Loucy (cell line): Measurements from ENCODE around the gene PDGFA.

Source experiments
- H2AFZ ChIP-seq: fragments of 200-600 bp; sonication (generic); 2 replicates; pipeline ENCODE4 v1.6.0; 2016; ENCODE audit warnings: antibody characterized with exemption, mild to moderate bottlenecking, low read length, moderate library complexity
- H3F3A ChIP-seq: fragments of 200-600 bp; 2 replicates; pipeline ENCODE4 v1.6.0; 2016; ENCODE audit warnings: antibody characterized with exemption, low read depth, mild to moderate bottlenecking
- H3K27me3 ChIP-seq: fragments of 200-600 bp; sonication (generic); 2 replicates; pipeline ENCODE4 v1.6.1; 2014; ENCODE audit warnings: low read length, mild to moderate bottlenecking; ENCODE audit not compliant: insufficient read depth, poor library complexity, severe bottlenecking
- H3K36me3 ChIP-seq: fragments of 200-600 bp; sonication (generic); 2 replicates; pipeline ENCODE4 v1.6.1; 2016; ENCODE audit warnings: low read length; ENCODE audit not compliant: insufficient read depth
- H3K4me1 ChIP-seq: fragments of 200-600 bp; sonication (generic); 2 replicates; pipeline ENCODE4 v1.5.1; 2014; ENCODE audit warnings: low read length, mild to moderate bottlenecking; ENCODE audit not compliant: insufficient read depth, poor library complexity, severe bottlenecking
- H3K4me2 ChIP-seq: fragments of 200-600 bp; sonication (generic); 2 replicates; pipeline ENCODE4 v1.6.0; 2014; ENCODE audit warnings: antibody characterized with exemption, low read length, low read depth, mild to moderate bottlenecking; ENCODE audit not compliant: poor library complexity, severe bottlenecking
- H3K4me3 ChIP-seq: fragments of 200-600 bp; sonication (generic); 2 replicates; pipeline ENCODE4 v1.5.1; 2014; ENCODE audit warnings: low read length, mild to moderate bottlenecking, mixed read lengths; ENCODE audit not compliant: poor library complexity, severe bottlenecking
- H3K79me2 ChIP-seq: fragments of 200-600 bp; sonication (generic); 2 replicates; pipeline ENCODE4 v1.6.1; 2014; ENCODE audit warnings: low read length; ENCODE audit not compliant: insufficient read depth
- H3K9ac ChIP-seq: fragments of 200-600 bp; sonication (generic); 2 replicates; pipeline ENCODE4 v1.6.0; 2014; ENCODE audit warnings: mild to moderate bottlenecking, low read depth, low read length, moderate library complexity; ENCODE audit not compliant: poor library complexity, severe bottlenecking
- H3K9me2 ChIP-seq: fragments of 200-600 bp; sonication (generic); replicated peaks from 2 replicates; pipeline ENCODE4 v1.6.1; 2016; ENCODE audit warnings: low read depth, low read length, mixed read lengths
- H3K9me3 ChIP-seq: fragments of 200-600 bp; sonication (generic); 2 replicates; pipeline ENCODE4 v1.6.1; 2014; ENCODE audit warnings: mild to moderate bottlenecking, antibody characterized with exemption, low read length, low read depth; ENCODE audit not compliant: insufficient read depth
- H4K20me1 ChIP-seq: fragments of 200-600 bp; sonication (generic); 2 replicates; pipeline ENCODE4 v1.6.0; 2014; ENCODE audit warnings: antibody characterized with exemption, low read length, mild to moderate bottlenecking; ENCODE audit not compliant: insufficient read depth, poor library complexity, severe bottlenecking
- EZH2phosphoT487 ChIP-seq: fragments of 200-600 bp; IDR thresholded peaks from 2 replicates; pipeline ENCODE4 v1.6.1; 2018; ENCODE audit warnings: antibody characterized with exemption, mild to moderate bottlenecking, moderate library complexity, borderline replicate concordance
- TF ChIP-seq, protein P1 (sequence below): fragments of 200-600 bp; sonication (generic); conservative IDR thresholded peaks from 2 replicates; pipeline ENCODE4 v1.5.1; 2014; ENCODE audit warnings: mild to moderate bottlenecking, antibody characterized with exemption, low read length

The PDGFA gene

DNA sequence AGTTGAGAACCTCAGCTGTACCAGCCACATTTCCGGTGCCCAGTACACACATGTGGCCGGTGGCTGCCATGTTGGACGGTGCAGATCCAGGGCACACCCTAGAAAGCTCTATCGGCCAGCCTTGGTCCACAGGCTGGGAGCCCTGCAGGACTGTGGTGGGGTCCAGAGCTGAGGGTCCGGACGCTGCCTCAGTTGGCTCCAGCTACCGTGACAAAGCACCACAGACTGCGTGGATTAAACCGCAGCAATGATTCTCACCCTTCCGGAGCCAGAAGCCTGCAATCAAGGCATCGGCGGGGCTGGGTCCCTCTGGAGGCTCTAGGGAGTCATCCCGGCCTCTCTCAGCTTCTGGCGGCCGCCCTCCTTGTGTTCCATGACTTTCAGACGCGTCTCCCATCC is 50.1 kb downstream of the PDGFA start:
- Histone ChIP-seq H2AFZ (no peak overlapping the region), H3K4me3 (no peak overlapping the region), H3K27me3 (no peaks in the 10 kb centered on the region), H3K9me3 (peaks cover 17% of the 10 kb centered on the region; the same call in 1 of the 2 replicates), H3K4me2 (no peak overlapping the region), H3K4me1 (no peaks in the 10 kb centered on the region), H4K20me1 (no peaks in the 10 kb centered on the region), H3K79me2 (no peaks in the 10 kb centered on the region), H3K36me3 (no peaks in the 10 kb centered on the region), H3K9me2 (no peaks in the 10 kb centered on the region), H3F3A (no peaks in the 10 kb centered on the region), H3K9ac (no peak overlapping the region)
- no peak for TF ChIP-seq EZH2phosphoT487
- TF ChIP-seq, protein P1, sequence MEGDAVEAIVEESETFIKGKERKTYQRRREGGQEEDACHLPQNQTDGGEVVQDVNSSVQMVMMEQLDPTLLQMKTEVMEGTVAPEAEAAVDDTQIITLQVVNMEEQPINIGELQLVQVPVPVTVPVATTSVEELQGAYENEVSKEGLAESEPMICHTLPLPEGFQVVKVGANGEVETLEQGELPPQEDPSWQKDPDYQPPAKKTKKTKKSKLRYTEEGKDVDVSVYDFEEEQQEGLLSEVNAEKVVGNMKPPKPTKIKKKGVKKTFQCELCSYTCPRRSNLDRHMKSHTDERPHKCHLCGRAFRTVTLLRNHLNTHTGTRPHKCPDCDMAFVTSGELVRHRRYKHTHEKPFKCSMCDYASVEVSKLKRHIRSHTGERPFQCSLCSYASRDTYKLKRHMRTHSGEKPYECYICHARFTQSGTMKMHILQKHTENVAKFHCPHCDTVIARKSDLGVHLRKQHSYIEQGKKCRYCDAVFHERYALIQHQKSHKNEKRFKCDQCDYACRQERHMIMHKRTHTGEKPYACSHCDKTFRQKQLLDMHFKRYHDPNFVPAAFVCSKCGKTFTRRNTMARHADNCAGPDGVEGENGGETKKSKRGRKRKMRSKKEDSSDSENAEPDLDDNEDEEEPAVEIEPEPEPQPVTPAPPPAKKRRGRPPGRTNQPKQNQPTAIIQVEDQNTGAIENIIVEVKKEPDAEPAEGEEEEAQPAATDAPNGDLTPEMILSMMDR = no peak

DNA sequence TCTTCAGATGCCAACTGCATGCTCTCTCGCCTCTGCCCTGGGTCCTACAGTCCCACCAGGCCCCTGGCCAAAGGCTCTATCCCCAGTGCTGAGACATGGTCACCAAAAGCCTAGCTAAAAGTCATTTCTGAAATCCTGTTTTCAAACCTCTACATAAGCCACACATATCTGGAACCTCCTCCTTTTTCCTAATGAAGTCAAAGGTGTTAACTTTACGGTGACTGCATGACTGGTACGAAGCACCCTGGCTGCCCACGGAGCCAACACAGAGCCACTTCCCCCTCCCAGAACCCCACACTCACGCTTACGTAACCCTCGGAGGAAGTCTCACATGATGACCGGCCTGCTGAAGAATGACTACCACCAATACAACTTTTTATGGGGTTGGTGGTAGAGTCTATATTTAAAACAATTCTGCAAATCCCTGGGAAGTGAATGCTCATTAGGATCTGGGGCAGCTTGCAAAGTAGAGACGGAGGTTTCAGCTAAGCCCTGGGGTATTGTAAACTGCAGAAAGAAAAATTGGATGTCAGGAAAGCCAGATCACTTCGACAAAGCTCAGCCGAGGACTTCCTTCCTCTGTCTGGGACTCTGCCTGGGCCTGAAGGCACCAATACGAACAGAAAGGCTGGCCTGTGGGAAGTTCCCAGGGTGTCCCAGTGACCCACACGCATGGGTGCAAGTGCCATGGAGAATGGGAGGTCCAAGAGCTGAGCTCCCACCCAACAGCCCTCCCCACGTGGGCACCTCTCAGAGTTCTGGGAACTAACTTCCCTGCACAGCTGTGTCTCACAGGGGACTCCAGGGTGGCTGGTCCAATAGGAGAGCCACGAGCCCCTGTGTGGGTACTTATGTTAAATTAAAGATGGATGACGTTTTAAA is 50.7 kb downstream of the PDGFA start:
- Histone ChIP-seq H3K36me3 (no peaks in the 10 kb centered on the region), H3K27me3 (no peaks in the 10 kb centered on the region), H2AFZ (no peak overlapping the region), H3K79me2 (no peaks in the 10 kb centered on the region), H3K4me2 (no peak overlapping the region), H3K9ac (no peak overlapping the region), H3K9me3 (peaks cover 17% of the 10 kb centered on the region; the same call in 1 of the 2 replicates), H3K9me2 (no peaks in the 10 kb centered on the region), H3K4me3 (no peak overlapping the region), H3K4me1 (no peaks in the 10 kb centered on the region), H3F3A (no peaks in the 10 kb centered on the region), H4K20me1 (no peaks in the 10 kb centered on the region)
- no peak for TF ChIP-seq EZH2phosphoT487
- TF ChIP-seq, protein P1 = no peak

DNA sequence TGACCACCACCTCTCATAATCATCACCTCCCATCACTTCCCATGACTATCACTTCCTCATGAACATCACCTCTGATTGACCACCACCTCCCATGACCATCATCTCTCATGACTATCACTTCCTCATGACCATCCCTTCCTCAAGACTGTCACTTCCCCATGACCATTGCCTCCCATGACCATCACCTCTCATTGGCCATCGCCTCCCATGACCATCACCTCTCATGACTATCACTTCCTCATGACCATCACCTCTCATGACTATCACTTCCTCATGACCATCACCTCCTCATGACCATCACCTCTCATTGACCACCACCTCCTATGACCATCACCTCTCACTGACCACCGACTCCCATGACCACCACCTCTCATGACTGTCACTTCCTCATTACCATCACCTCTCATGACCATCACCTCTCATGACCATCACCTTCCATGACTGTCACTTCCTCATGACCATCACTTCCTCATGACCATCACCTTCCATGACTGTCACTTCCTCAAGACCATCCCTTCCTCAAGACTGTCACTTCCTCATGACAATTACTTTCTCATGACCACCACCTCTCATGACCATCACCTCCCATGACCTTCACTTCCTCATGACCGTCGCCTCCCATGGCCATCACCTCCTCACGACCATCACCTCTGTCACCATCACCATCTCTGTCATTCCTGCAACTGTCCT is 51.6 kb downstream of the PDGFA start:
- Histone ChIP-seq H3K27me3 (no peaks in the 10 kb centered on the region), H3K36me3 (no peaks in the 10 kb centered on the region), H3K9ac (no peak overlapping the region), H3K9me2 (no peaks in the 10 kb centered on the region), H3K4me3 (no peak overlapping the region), H3K4me2 (no peak overlapping the region), H2AFZ (no peak overlapping the region), H3K4me1 (no peaks in the 10 kb centered on the region), H3K79me2 (no peaks in the 10 kb centered on the region), H3K9me3 (peaks cover 17% of the 10 kb centered on the region; the same call in 1 of the 2 replicates), H3F3A (no peaks in the 10 kb centered on the region), H4K20me1 (no peaks in the 10 kb centered on the region)
- TF ChIP-seq, protein P1 = no peak
